SU-DHL-6 (cell line): ENCODE results near the gene IKZF2.

ENCODE experiments used
- H2AFZ ChIP-seq: fragments of 200-600 bp; sonication (generic); 2 replicates; pipeline ENCODE4 v1.6.1; 2014; ENCODE audit warnings: low read depth, mild to moderate bottlenecking, moderate library complexity, mixed read lengths, antibody characterized with exemption, low read length; ENCODE audit not compliant: severe bottlenecking
- H3F3A ChIP-seq: fragments of 200-600 bp; shearing (Covaris generic); 2 replicates; pipeline ENCODE4 v1.6.0; 2016; ENCODE audit warnings: antibody characterized with exemption, mild to moderate bottlenecking; ENCODE audit not compliant: insufficient read depth
- H3K27ac ChIP-seq: fragments of 200-600 bp; sonication (generic); 2 replicates; pipeline ENCODE4 v1.5.1; 2016; ENCODE audit warnings: low read depth, mild to moderate bottlenecking, low read length, moderate library complexity, mixed read lengths
- H3K27me3 ChIP-seq: fragments of 200-600 bp; sonication (generic), shearing (Covaris generic); 2 replicates; pipeline ENCODE4 v1.6.0; 2014; ENCODE audit warnings: mild to moderate bottlenecking, low read length
- H3K36me3 ChIP-seq: fragments of 200-600 bp; sonication (generic); 2 replicates; pipeline ENCODE4 v1.6.1; 2014; ENCODE audit warnings: mild to moderate bottlenecking, low read length, mixed read lengths
- H3K4me2 ChIP-seq: fragments of 300-600, 200-600 bp; shearing (Covaris generic), sonication (generic); 2 replicates; pipeline ENCODE4 v1.6.0; 2014; ENCODE audit warnings: low read length, low read depth, mild to moderate bottlenecking; ENCODE audit not compliant: poor library complexity, severe bottlenecking
- H3K4me3 ChIP-seq: fragments of 200-600 bp; sonication (generic); 2 replicates; pipeline ENCODE4 v1.5.1; 2014; ENCODE audit warnings: antibody characterized with exemption, low read length, mild to moderate bottlenecking, mixed read lengths; ENCODE audit not compliant: insufficient read depth, poor library complexity, severe bottlenecking
- H3K79me2 ChIP-seq: fragments of 200-600 bp; sonication (generic); 2 replicates; pipeline ENCODE4 v1.6.1; 2014; ENCODE audit warnings: mild to moderate bottlenecking, low read length, moderate library complexity; ENCODE audit not compliant: insufficient read depth
- H3K9ac ChIP-seq: fragments of 200-600 bp; sonication (generic); 2 replicates; pipeline ENCODE4 v1.7.0; 2014; ENCODE audit warnings: mild to moderate bottlenecking, low read length
- H3K9me2 ChIP-seq: fragments of 200-600 bp; sonication (generic); replicated peaks from 2 replicates; pipeline ENCODE4 v1.6.1; 2014; ENCODE audit warnings: low read length; ENCODE audit not compliant: insufficient read depth
- H3K9me3 ChIP-seq: fragments of 200-600 bp; sonication (generic); 2 replicates; pipeline ENCODE4 v1.6.1; 2014; ENCODE audit warnings: low read length, mixed read lengths; ENCODE audit not compliant: insufficient read depth
- H4K20me1 ChIP-seq: fragments of 200-600 bp; sonication (generic); 2 replicates; pipeline ENCODE4 v1.6.1; 2014; ENCODE audit warnings: low read depth, mild to moderate bottlenecking, antibody characterized with exemption, low read length, moderate library complexity, mixed read lengths
- CTCF ChIP-seq: fragments of 200-600 bp; sonication (generic); IDR thresholded peaks from one replicate; pipeline ENCODE4 v1.5.1; 2017; ENCODE audit warnings: antibody characterized with exemption, mild to moderate bottlenecking, low read length, moderate library complexity; ENCODE audit not compliant: insufficient read depth, poor library complexity, severe bottlenecking
- EZH2phosphoT487 ChIP-seq: fragments of 200-600 bp; sonication (generic), shearing (Covaris generic); conservative IDR thresholded peaks from 2 replicates; pipeline ENCODE4 v1.6.1; 2018; ENCODE audit warnings: mild to moderate bottlenecking, antibody characterized with exemption, low read length, moderate library complexity, mixed read lengths

IKZF2 gene

DNA sequence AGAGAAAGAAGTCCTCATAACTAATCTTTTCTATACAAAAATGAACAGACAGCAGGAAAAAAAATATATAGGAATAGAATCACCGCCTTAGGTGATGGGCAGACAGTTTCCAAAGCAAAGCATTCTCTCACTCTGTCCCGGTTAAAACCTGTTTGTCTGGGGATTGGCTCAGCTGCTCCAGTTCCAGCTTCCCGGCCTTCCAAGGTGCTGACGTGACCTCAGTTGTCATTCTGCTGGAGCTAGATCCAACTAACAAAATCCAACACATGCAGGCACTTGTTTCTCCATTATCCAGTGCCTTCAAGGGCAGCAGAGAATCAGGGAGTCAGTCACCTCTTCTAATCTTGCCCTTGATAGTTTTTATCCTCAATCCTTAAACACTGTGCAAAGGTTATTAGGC lies 52.8 kb downstream of the IKZF2 start:
- no peak overlapping the region for H2AFZ ChIP-seq
- H3K9me3 ChIP-seq: no peaks in the 10 kb centered on the region
- peaks cover 6% of the 10 kb centered on the region; the same call in 1 of the 2 replicates for H4K20me1 ChIP-seq
- H3K9ac ChIP-seq: no peak overlapping the region
- H3K79me2 ChIP-seq: peaks cover 87% of the 10 kb centered on the region
- no peak overlapping the region for H3K4me2 ChIP-seq
- no peaks in the 10 kb centered on the region for H3F3A ChIP-seq
- H3K36me3 ChIP-seq: peaks cover 16% of the 10 kb centered on the region; the same call in 1 of the 2 replicates
- no peak overlapping the region for H3K4me3 ChIP-seq
- no peaks in the 10 kb centered on the region for H3K9me2 ChIP-seq
- TF ChIP-seq EZH2phosphoT487: no peak
- TF ChIP-seq CTCF: no peak
- no peaks in the 10 kb centered on the region for H3K27me3 ChIP-seq
- H3K27ac ChIP-seq: no peak overlapping the region

- Histone ChIP-seq H4K20me1 (peaks cover 6% of the 10 kb centered on the region; the same call in 1 of the 2 replicates), H2AFZ (no peak overlapping the region), H3K9me3 (no peaks in the 10 kb centered on the region), H3K36me3 (peaks cover 14% of the 10 kb centered on the region; the same call in 1 of the 2 replicates), H3K27me3 (no peaks in the 10 kb centered on the region), H3K4me2 (no peak overlapping the region), H3K27ac (no peak overlapping the region), H3K4me3 (no peak overlapping the region), H3F3A (no peaks in the 10 kb centered on the region), H3K9me2 (no peaks in the 10 kb centered on the region), H3K79me2 (peaks cover 76% of the 10 kb centered on the region), H3K9ac (no peak overlapping the region)
- TF ChIP-seq EZH2phosphoT487 (no peak), CTCF (no peak)
Observed at GRCh38 chr2:213091765-213092164, 59.6 kb downstream of the IKZF2 start.

DNA sequence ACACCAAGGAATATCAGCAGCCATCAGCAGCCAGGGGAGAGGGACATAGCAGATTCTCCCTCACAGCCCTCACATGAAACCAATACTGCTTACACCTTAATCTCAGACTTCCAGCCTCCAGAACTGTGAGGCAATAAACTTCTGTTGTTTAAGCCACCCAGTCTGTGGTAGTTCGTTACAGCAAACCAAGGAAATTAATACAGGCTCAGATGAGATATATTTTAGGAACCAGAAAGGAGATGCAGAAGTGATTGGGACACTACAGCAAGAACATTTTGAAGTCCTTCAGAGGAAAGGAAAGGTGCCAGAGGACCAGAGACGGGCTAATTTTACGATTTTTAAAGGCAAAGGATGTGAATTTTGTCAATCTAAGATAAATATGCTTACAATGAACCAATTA lies 60.6 kb downstream of the IKZF2 start:
- Histone ChIP-seq H3F3A (no peaks in the 10 kb centered on the region; the same call in 1 of the 2 replicates), H3K9me3 (no peaks in the 10 kb centered on the region), H4K20me1 (no peaks in the 10 kb centered on the region; the same call in 1 of the 2 replicates), H3K9ac (no peak overlapping the region), H3K36me3 (peaks cover 9% of the 10 kb centered on the region; the same call in 1 of the 2 replicates), H3K4me3 (no peak overlapping the region), H2AFZ (no peak overlapping the region), H3K79me2 (peaks cover 81% of the 10 kb centered on the region), H3K4me2 (no peak overlapping the region), H3K9me2 (no peaks in the 10 kb centered on the region), H3K27ac (no peak overlapping the region), H3K27me3 (no peaks in the 10 kb centered on the region)
- no peak for TF ChIP-seq CTCF
- TF ChIP-seq EZH2phosphoT487: no peak
